ENCODE measurements around the gene TSEN15. TPM values are rescaled to one million over a fixed set of nuclear protein-coding genes. Genes with fewer than 3 reads are reported as not detected.

The TSEN15 gene
- total RNA-seq, 2 donors from 2014 or later = 17.1 to 23.1 TPM

GRCh38 chr1:184078564-184079249, 27.2 kb downstream of the TSEN15 start:
- H3K9me3 ChIP-seq = no peaks in the 10 kb centered on the region
- intact Hi-C loops (cut with DNase I) = loop anchor here (5.0 to 10.0 kb wide), 3 partner anchors 146 to 609 kb away; no protein-coding TSS in a partner anchor
- no peak overlapping the region for H3K27ac ChIP-seq
- H3K36me3 ChIP-seq (replicated peaks in 1 of 2; ENCODE audit: insufficient read depth in 1 of 2, low read depth in 2 of 2) = no peaks in the 10 kb centered on the region
- 66 to 87% methylated on average over 2 of the region's 2 CpGs for WGBS, 2 donors
- ATAC-seq = no peak
- DNase-seq = no peak
- no peak overlapping the region for H3K4me3 ChIP-seq
- no peaks in the 10 kb centered on the region for H3K4me1 ChIP-seq
- no peak for TF ChIP-seq CTCF (IDR thresholded peaks at IDR 0.05)
- no peak for TF ChIP-seq POLR2A (IDR thresholded peaks at IDR 0.05)
- no peaks in the 10 kb centered on the region for H3K27me3 ChIP-seq

GRCh38 chr1:184080309-184080708, 28.8 kb downstream of the TSEN15 start:
- Histone ChIP-seq H3K4me3 (no peak overlapping the region), H3K27ac (no peak overlapping the region), H3K36me3 (replicated peaks in 1 of 2; ENCODE audit: insufficient read depth in 1 of 2, low read depth in 2 of 2) (no peaks in the 10 kb centered on the region), H3K9me3 (no peaks in the 10 kb centered on the region), H3K4me1 (no peaks in the 10 kb centered on the region), H3K27me3 (no peaks in the 10 kb centered on the region)
- intact Hi-C loops (cut with DNase I) = no loop called here
- ATAC-seq (no peak), DNase-seq (no peak)
- TF ChIP-seq POLR2A (IDR thresholded peaks at IDR 0.05) (no peak), CTCF (IDR thresholded peaks at IDR 0.05) (no peak)

GRCh38 chr1:184082541-184083415, 31.2 kb downstream of the TSEN15 start:
- Histone ChIP-seq H3K27me3 (no peaks in the 10 kb centered on the region), H3K36me3 (replicated peaks in 1 of 2; ENCODE audit: insufficient read depth in 1 of 2, low read depth in 2 of 2) (no peaks in the 10 kb centered on the region), H3K27ac (no peak overlapping the region), H3K4me1 (no peaks in the 10 kb centered on the region), H3K9me3 (no peaks in the 10 kb centered on the region), H3K4me3 (no peak overlapping the region)
- no peak for DNase-seq
- no peak for ATAC-seq
- TF ChIP-seq POLR2A (IDR thresholded peaks at IDR 0.05) (no peak), CTCF (IDR thresholded peaks at IDR 0.05) (no peak)
- WGBS, 2 donors = 83 to 85% methylated on average over 5 of the region's 5 CpGs
- intact Hi-C loops (cut with DNase I) = no loop called here

- intact Hi-C loops (cut with DNase I) = no loop called here
- DNase-seq = no peak
- Histone ChIP-seq H3K27ac (no peak overlapping the region), H3K27me3 (no peaks in the 10 kb centered on the region), H3K4me3 (no peak overlapping the region), H3K4me1 (no peaks in the 10 kb centered on the region), H3K9me3 (no peaks in the 10 kb centered on the region), H3K36me3 (replicated peaks in 1 of 2; ENCODE audit: insufficient read depth in 1 of 2, low read depth in 2 of 2) (no peaks in the 10 kb centered on the region)
- ATAC-seq = no peak
- TF ChIP-seq CTCF (IDR thresholded peaks at IDR 0.05) = no peak
- TF ChIP-seq POLR2A (IDR thresholded peaks at IDR 0.05) = no peak
Measured at GRCh38 chr1:184085667-184086066, 34.1 kb downstream of the TSEN15 start.

Measured in body of pancreas (tissue), 4 donors.